ENCODE measurements around the gene XDH.

XDH gene

GRCh38 chr2:31387850-31388249 is 26.7 kb downstream of the XDH start:
- Histone ChIP-seq H3K4me2 (ENCODE audit: low read depth, low read length, poor library complexity, severe bottlenecking) (no peak overlapping the region), H3F3A (ENCODE audit: insufficient read depth) (no peaks in the 10 kb centered on the region), H2AFZ (ENCODE audit: low read depth, low read length, severe bottlenecking) (no peak overlapping the region), H3K27me3 (ENCODE audit: low read length) (no peaks in the 10 kb centered on the region), H3K27ac (ENCODE audit: low read depth, low read length) (no peak overlapping the region), H4K20me1 (ENCODE audit: low read depth, low read length) (no peaks in the 10 kb centered on the region), H3K9ac (ENCODE audit: low read length) (no peak overlapping the region), H3K4me3 (ENCODE audit: insufficient read depth, low read length, poor library complexity, severe bottlenecking) (no peak overlapping the region), H3K9me3 (ENCODE audit: insufficient read depth, low read length) (no peaks in the 10 kb centered on the region), H3K9me2 (replicated peaks; ENCODE audit: insufficient read depth, low read length) (no peaks in the 10 kb centered on the region), H3K36me3 (ENCODE audit: low read length) (no peaks in the 10 kb centered on the region), H3K79me2 (ENCODE audit: insufficient read depth, low read length) (no peaks in the 10 kb centered on the region)
- no peak for TF ChIP-seq CTCF (IDR thresholded peaks at IDR 0.05; ENCODE audit: insufficient read depth, low read length, poor library complexity, severe bottlenecking)
- TF ChIP-seq EZH2phosphoT487 (conservative IDR thresholded peaks at IDR 0.05; ENCODE audit: low read length), result no peak

- no peaks in the 10 kb centered on the region for H3K27me3 ChIP-seq (ENCODE audit: low read length)
- no peak overlapping the region for H3K4me3 ChIP-seq (ENCODE audit: insufficient read depth, low read length, poor library complexity, severe bottlenecking)
- no peaks in the 10 kb centered on the region for H3K36me3 ChIP-seq (ENCODE audit: low read length)
- H3K79me2 ChIP-seq (ENCODE audit: insufficient read depth, low read length), result no peaks in the 10 kb centered on the region
- no peaks in the 10 kb centered on the region for H3K9me3 ChIP-seq (ENCODE audit: insufficient read depth, low read length)
- no peaks in the 10 kb centered on the region for H3K9me2 ChIP-seq (replicated peaks; ENCODE audit: insufficient read depth, low read length)
- TF ChIP-seq EZH2phosphoT487 (conservative IDR thresholded peaks at IDR 0.05; ENCODE audit: low read length), result no peak
- no peak for TF ChIP-seq CTCF (IDR thresholded peaks at IDR 0.05; ENCODE audit: insufficient read depth, low read length, poor library complexity, severe bottlenecking)
- H3K4me2 ChIP-seq (ENCODE audit: low read depth, low read length, poor library complexity, severe bottlenecking), result no peak overlapping the region
- no peak overlapping the region for H2AFZ ChIP-seq (ENCODE audit: low read depth, low read length, severe bottlenecking)
- H3K9ac ChIP-seq (ENCODE audit: low read length), result no peak overlapping the region
- no peaks in the 10 kb centered on the region for H3F3A ChIP-seq (ENCODE audit: insufficient read depth)
- H4K20me1 ChIP-seq (ENCODE audit: low read depth, low read length), result no peaks in the 10 kb centered on the region
- H3K27ac ChIP-seq (ENCODE audit: low read depth, low read length), result no peak overlapping the region
Observed at GRCh38 chr2:31386648-31387047, 27.9 kb downstream of the XDH start.

GRCh38 chr2:31386172-31386571 is 28.4 kb downstream of the XDH start:
- Histone ChIP-seq H3K79me2 (ENCODE audit: insufficient read depth, low read length) (no peaks in the 10 kb centered on the region), H2AFZ (ENCODE audit: low read depth, low read length, severe bottlenecking) (no peak overlapping the region), H3K27ac (ENCODE audit: low read depth, low read length) (no peak overlapping the region), H3K9me3 (ENCODE audit: insufficient read depth, low read length) (no peaks in the 10 kb centered on the region), H3K27me3 (ENCODE audit: low read length) (no peaks in the 10 kb centered on the region), H3K36me3 (ENCODE audit: low read length) (no peaks in the 10 kb centered on the region), H3K4me3 (ENCODE audit: insufficient read depth, low read length, poor library complexity, severe bottlenecking) (no peak overlapping the region), H3K4me2 (ENCODE audit: low read depth, low read length, poor library complexity, severe bottlenecking) (no peak overlapping the region), H4K20me1 (ENCODE audit: low read depth, low read length) (no peaks in the 10 kb centered on the region), H3F3A (ENCODE audit: insufficient read depth) (no peaks in the 10 kb centered on the region), H3K9ac (ENCODE audit: low read length) (no peak overlapping the region), H3K9me2 (replicated peaks; ENCODE audit: insufficient read depth, low read length) (no peaks in the 10 kb centered on the region)
- no peak for TF ChIP-seq EZH2phosphoT487 (conservative IDR thresholded peaks at IDR 0.05; ENCODE audit: low read length)
- no peak for TF ChIP-seq CTCF (IDR thresholded peaks at IDR 0.05; ENCODE audit: insufficient read depth, low read length, poor library complexity, severe bottlenecking)
